Activated CD4-positive, alpha-beta T cell treated with anti-CD3 and anti-CD28 coated beads for 1 hour (primary cell): ENCODE results near the gene HLA-DQA1.
"Not testable (repeated sequence)": the region's sequence is repeated elsewhere in the genome, so short reads cannot be mapped to it uniquely, and the experiment has no call there.

Experiments
- DNase-seq: peaks from one replicate; pipeline ENCODE4 v3.0.0-alpha.2; 2020

The HLA-DQA1 gene

DNA sequence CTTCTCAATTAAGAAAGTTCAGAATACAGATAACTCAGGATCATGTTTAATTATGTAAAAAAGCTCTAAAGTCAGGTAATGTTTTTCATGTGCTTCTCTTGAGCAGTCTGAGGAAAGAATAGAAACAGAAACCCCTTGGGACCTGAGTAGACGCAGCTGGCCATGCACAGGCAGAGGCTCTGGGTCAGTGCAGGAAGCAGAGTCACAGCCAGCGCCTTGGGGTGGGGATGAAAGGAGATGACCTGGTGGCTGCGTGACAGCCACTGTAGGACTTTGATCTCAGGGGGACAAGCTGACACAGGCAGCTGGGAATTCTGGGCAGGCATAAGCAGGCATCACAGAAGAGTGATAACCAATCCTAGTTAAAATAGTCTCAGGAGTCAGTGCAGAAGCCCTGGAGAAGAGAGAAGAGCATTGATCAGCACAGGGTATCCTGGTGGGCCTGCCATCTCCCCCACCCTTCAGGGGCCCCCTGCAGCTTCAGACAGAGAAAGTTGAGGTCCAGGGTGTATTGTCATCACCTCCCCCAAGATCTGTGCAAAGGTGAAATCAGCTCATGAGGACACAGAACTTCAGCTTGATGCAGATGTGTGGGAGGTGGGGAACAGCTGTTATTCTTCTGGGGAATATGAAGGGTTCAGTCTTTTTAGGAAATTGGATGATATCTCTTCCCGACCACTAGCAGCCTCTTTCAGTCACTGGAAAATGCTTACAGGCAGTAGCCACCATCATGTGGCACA, 22.8 kb downstream of the HLA-DQA1 start:
- DNase-seq, result no peak

DNA sequence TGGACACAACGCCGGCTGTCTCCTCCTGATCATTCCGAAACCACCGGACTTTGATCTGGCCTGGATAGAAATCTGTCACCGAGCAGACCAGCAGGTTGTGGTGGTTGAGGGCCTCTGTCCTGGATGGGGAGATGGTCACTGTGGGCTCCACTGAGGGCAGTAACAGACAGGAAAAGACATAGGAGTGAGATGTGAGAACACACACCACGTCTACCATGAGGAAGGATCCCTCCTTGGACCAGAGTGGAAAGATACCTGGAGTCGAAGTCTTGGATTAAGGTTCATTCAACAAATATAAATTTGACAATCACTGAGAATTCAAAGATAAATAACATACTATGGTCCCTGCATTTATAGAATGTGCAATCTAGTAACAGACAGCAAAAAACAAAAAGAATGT, 24.9 kb downstream of the HLA-DQA1 start:
- DNase-seq, result no peak

DNA sequence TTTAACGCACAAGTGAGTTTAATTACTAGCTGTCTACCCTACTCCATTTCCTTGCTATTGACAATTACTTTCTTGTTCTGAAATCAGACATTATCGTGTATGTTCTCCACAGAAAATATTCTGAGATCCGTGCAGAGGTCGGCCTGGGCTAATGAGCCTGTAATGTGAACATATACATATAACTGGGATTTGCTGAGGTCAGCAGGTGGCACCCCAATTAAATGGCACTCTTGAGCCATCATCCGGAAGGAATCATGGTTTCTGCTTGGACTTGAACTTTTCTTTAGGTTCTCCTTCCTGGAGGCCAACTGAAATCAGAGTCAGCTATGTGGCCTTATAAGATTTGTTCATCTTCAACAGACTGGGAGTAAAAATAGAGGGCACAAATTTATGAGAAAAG, 25.6 kb downstream of the HLA-DQA1 start:
- no peak for DNase-seq

DNA sequence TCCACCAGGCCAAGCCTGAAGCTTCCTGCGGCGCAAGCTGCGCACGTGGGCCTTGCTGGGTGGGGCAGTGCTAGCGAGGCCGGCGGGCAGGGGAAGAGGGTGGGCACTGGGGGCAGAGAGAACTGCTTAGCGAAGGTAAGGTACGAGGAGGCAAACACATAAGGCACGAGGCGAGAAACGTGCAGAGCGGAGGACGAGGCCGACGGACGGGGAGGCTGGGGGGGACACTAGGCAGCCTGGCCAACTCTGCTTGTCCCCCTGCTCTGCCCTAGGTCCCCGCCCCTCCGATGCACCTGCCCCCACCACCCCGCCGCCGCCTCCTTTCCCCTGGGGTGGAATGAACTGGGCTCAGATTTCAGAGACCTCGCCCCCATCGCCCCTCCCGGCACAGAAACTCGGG, 27.1 kb downstream of the HLA-DQA1 start:
- no peak for DNase-seq

- peak; percentile 17 for DNase-seq
These were observed 27.7 kb downstream of the HLA-DQA1 start for GRCh38 chr6:32664827-32665362.

DNA sequence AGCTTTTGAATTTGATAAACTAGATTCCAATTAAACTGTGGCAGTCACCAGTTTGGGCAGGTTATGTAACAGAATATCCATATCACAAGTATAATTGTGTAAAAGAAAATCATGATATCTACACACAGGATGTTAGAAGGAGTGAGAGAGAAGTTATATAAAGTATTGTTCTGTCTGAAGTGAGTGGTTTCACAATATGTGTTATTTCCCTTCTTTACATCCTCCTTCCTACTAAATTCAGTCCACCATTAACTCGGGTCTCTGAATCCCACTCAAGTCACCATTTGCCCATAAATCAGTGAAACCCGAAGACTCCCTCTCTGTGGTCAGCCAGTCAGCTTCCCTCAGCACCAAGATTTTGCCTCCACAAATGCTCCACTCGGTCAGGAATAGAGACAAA, 28.5 kb downstream of the HLA-DQA1 start:
- no peak for DNase-seq

DNA sequence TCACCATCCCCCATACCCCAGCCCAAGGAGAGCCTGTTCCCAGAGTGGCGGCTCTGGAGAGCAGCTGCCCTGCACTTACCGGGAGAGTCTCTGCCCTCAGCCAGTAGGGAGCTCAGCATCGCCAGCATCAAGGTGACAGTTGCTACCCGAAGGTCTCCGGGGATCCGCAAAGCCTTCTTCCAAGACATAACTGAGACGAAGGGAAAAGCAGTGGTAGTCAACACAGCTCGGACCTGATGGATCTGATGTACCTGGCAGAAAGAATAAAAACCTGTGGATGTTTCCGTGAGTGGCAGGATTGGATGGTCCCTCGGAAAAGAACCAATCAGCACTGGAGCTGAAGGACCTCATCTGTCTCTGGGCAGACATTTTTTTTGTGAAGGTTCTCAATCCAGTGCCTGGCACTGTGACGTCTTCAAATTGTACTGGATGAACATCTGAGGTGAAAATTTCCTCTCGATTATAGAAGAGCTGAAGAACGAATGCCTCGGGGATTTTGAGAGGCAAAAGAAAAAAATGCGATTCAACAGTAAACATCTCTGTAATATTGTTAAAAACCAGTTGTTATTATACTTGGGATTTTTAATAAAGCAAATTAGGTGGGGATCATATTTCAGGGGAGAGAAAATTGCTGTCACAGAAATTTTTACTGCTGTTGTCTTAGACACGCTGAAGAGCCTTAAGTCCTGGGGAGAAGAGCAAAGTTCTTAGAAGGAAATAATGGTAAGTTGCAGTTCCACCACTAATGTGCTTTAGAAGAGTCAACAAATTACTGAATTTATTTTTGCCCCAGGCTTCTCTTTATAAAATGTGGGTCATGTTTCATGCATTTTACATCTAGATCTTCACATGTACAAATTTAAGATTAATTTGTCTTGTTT, 29.5 kb downstream of the HLA-DQA1 start, which contains the start of gene HLA-DQB1:
HLA-DQB1 (minus strand) TSS at position 238 of the 881 bp plus-strand sequence; CDS start at position 188, 50 bp downstream.
- DNase-seq, result peak; percentile 37

- DNase-seq, result peak; percentile 20
These were observed 31.1 kb downstream of the HLA-DQA1 start for GRCh38 chr6:32668226-32668747.

DNA sequence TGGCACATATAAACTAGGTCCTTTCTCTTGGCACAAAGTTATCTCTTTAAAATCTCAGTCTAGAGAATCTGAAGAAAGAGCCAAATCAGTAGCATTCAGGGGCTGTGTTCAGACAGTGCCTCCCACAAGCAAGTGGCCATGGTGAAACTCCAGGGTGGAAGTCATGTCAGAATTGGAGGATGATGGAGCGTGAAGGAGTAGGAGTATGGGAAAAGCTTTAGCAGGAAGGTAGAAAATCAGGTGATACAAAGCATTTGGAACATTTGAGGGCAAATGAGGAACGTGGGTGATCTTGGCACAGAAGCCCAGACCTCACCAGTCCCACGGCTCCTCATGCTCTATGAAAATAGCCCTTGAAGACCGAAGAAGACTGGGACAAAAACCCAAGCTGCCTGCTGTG, 32.0 kb downstream of the HLA-DQA1 start:
- DNase-seq, result no peak

DNA sequence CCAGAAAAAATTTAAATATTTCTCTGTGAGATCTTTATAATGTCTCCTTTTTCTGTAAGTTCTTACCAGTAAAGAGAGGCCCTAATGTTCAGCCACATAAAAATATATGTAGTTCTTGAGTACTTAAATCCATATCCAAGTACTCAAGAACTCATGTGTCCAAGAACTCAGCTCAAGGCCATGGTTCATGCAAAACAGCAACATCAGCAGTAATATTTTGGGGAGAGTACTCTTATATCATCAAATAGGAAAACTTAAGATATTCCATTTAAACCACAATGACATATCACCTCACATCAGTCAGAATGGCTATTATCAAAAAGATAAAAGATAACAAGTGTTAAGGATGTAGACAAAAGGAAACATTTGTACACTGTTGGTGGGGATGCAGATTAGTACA, 32.7 kb downstream of the HLA-DQA1 start:
- no peak for DNase-seq

GRCh38 chr6:32671908-32672307, 34.7 kb downstream of the HLA-DQA1 start:
- DNase-seq, result not testable (repeated sequence)

DNA sequence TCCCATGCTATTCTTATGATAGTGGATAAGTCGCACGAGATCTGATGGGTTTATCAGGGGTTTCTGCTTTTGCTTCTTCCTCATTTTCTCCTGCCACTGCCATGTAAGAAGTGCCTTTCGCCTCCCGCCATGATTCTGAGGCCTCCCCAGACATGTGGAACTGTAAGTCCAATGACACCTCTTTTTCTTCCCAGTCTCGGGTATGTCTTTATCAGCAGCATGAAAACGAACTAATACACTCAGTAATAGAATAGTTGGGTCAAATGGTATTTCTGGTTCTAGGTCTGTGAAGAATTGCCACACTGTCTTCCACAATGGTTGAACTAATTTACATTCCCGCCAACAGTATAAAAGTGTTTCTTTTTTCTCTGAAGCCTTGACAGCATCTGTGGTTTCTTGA, 36.9 kb downstream of the HLA-DQA1 start:
- DNase-seq, result not testable (repeated sequence)

GRCh38 chr6:32679492-32679891, 42.3 kb downstream of the HLA-DQA1 start:
- DNase-seq, result no peak

GRCh38 chr6:32680055-32680454, 42.8 kb downstream of the HLA-DQA1 start:
- no peak for DNase-seq

DNA sequence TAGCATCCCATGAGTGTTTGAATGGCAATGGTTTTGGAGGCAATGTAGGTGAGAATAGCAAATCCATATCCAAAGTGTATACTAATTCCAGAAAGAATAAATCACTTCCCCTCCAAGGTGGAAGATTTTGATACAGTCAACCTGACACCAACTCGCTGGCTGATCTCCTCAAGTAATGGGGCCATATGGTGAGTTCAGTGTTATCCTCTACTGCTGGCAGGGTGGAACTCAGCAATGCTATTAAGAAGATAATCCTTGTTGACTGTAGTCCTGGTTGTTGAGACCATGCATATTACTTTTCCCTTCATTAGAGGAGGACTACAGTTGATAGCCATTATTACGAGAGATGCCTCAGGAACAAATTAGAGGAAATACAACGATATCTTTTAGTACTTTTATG, 47.0 kb downstream of the HLA-DQA1 start:
- DNase-seq, result no peak

DNA sequence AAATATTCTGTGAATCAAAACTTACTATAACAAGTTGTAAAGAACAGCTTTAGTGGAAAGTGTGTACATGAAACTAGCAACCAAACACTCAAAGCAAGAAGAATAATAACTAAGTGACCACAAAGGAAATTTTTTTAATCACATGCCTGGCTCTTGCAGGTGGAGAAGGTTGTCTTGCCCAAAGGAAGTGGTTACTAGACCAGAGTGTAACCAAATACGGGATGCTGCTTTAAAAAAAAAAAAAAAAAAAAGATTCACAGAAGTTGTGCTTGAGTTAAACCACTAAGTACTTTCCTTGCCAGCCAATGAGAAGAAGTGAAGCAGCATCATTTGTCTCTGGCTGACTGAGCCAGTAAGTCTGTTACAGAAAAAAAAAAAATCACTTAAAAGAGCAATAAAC, 48.4 kb downstream of the HLA-DQA1 start:
- DNase-seq, result no peak

DNA sequence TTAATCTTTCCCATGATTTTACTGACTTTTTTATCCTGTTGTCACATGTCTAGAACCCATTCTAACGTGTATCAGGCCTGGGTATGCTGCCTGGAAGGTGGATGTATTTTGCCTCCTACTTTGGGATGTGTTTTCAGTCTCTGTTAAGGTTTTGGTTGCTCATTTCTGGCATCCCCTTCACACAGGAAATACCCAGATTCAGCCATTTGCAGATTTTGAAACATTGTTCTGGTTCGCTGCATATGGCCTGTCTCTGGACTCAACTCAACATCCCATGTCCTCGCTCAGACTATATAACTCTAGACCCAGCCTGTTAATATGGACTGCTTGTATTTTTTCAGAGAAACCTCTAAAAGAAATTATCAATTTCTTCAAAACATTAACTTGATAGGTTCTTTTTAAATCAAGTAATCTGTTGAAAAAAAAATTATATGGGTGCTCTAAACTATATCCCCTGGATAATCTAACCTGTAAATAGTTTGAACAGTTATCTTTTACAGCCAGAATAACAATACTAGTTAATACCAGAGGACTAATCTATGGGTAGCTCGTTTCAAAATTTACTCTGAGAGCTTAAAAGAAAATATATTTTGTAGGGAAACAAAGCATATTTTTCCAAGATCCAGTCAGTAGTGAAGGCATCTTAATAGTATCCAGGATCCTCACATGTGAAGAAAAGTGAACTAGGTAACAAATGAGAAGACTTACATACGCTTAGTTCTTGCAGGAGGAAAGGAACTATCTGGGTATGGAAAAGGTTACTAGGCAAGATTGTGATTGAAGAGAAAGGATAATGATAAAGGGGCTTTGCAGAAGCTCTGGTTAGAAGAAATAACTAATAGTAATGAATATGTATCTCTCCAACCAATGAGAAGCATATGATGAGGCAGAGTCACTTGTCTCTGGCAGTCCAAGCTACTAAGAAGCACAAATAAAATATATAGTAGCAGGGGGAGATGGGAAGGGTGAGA, 52.6 kb downstream of the HLA-DQA1 start:
- no peak for DNase-seq

GRCh38 chr6:32692019-32692418, 54.8 kb downstream of the HLA-DQA1 start:
- peak; percentile 26 for DNase-seq
